Measurements from ENCODE around the gene DNAH3.

DNA sequence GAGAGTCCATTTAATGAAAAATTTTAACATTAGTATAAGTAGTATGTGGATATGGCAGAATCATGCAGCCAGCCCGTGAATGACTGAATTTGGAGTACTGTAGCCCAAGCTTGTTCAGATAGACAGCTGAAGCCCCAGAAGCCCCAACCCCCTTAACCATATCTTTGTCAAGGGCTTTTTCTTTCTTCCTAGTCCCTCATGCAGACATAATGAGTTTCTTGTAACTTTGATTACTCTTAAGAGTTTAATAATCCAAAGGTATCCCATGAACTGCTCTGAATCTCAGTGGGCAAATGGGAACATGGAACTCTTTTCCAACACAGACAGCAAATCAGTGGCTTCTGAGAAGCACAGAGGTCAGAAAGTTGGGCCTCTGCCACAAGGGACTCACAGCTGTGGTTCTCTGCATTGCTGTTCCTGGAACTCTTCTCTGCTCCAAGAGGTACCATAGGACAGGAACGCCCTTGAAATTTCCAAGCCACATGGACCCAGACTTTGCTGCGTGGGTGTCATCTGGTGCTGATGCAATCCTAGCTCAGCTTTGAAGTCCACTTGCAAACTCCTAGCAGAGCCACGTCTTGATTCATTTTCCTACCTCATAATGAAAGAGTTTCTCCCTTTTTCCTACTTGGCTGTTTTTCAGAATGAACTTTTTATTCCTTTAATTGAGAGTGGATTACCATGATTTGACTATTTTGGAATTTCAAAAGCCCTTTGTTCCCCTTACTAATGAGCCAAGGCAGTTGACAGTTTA, 232.0 kb downstream of the DNAH3 start:
- TF ChIP-seq GATA3 (IDR thresholded peaks at IDR 0.05; ENCODE audit: low read depth, low read length) (no peak), GATA2 (IDR thresholded peaks at IDR 0.05; ENCODE audit: low read depth, low read length) (no peak)

Data from SH-SY5Y (cell line).